KOPT-K1 (cell line): ENCODE measurements around the gene LHPP.

ENCODE experiments used
- H3K27ac ChIP-seq: fragments of 200-600 bp; sonication (generic); 2 replicates; pipeline ENCODE4 v1.5.1; 2016; ENCODE audit warnings: antibody characterized with exemption, mild to moderate bottlenecking, low read depth, low read length; ENCODE audit not compliant: poor library complexity, severe bottlenecking
- H3K36me3 ChIP-seq: fragments of 200-600 bp; sonication (generic); 2 replicates; pipeline ENCODE4 v1.5.1; 2017; ENCODE audit warnings: antibody characterized with exemption, mild to moderate bottlenecking, low read length, moderate library complexity; ENCODE audit not compliant: insufficient read depth
- H3K9me3 ChIP-seq: fragments of 200-600 bp; sonication (generic); 2 replicates; pipeline ENCODE4 v1.5.1; 2017; ENCODE audit warnings: antibody characterized with exemption, low read length, mild to moderate bottlenecking; ENCODE audit not compliant: insufficient read depth, poor library complexity, severe bottlenecking

LHPP gene

DNA sequence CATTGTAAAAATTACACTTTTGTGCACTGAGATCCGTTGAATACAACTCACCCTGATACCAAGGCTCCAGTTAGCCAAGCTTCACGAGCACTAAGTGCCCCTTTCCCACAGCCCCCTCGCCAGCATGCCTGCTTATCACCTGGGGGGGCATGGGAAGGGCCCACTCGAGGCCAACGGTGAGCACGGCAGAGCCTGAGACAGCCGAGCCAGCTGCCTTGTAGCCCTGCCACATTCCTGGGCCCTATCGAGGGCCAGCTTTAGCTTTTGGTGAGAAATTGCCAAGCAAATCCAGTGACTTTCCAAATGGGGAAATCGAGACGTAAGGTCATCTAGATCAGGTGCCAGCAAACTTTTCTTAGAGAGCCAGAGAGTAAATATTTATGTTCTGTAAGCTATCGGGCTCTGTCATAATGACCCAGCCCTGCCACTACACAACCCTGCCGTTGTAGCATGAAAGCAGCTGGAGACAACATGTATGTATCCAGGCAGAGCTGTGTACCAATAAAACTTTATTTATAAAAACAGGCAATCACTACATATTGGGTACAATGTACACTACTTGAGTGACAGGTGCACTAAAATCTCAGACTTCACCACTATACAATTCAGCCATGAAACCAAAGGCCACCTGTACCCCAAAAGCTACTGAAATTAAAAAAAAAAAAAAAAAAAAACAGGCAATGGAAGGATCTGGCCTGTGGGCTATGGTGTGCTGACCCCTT lies 198.9 kb downstream of the LHPP start:
- Histone ChIP-seq H3K36me3 (peaks cover 27% of the 10 kb centered on the region), H3K27ac (no peak overlapping the region), H3K9me3 (no peaks in the 10 kb centered on the region)

GRCh38 chr10:124661660-124662180 lies 200.1 kb downstream of the LHPP start:
- H3K36me3 ChIP-seq: peaks cover 32% of the 10 kb centered on the region

GRCh38 chr10:124663228-124663627 lies 201.6 kb downstream of the LHPP start:
- H3K9me3 ChIP-seq: no peaks in the 10 kb centered on the region
- H3K27ac ChIP-seq: no peak overlapping the region
- H3K36me3 ChIP-seq: peaks cover 35% of the 10 kb centered on the region

More at GRCh38 chr10:124661660-124662180, 200.1 kb downstream of the LHPP start:
- Histone ChIP-seq H3K9me3 (no peaks in the 10 kb centered on the region), H3K27ac (no peak overlapping the region)
